ENCODE data around the gene ANKRD10.

DNA sequence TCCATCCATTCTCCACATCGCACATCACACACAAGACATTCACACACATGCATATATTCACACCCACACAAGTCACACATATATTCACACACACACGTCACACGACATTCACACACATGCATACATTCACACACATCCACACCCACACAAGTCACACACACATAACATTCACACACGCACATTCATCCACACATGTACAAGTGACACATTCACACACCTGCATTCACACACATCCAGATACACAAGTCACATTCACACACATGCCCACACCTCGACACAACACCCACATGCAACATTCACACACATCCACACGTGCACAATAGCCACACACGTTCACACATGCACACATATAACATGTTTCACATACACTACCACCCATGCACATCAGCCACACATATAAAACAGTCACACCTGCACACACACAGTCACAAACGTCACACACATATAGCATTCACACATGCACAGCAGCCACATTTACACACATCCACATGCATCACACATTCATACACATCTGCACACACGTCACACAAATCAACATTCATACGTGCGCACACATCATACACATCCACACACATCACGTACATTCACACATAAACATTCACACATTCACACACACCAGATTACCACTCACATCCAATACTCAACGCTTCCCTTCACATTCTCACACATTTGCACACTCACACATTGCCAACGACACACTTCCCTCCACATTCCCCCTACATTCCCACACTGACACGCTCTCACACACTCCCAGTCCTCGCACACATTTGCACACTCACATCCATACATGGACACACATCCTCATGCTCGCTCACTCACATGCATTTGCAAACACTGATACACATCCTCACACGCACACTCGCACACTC, 41.0 kb downstream of the ANKRD10 start:
- TF ChIP-seq POLR2AphosphoS5 (IDR thresholded peaks at IDR 0.05; ENCODE audit: low read depth) (no peak), CTCF (IDR thresholded peaks at IDR 0.05; ENCODE audit: insufficient read depth, low read length) (no peak), REST (IDR thresholded peaks at IDR 0.05; ENCODE audit: insufficient replicate concordance, low read depth) (no peak), GABPA (IDR thresholded peaks at IDR 0.05; ENCODE audit: low read depth) (no peak), SPI1 (IDR thresholded peaks at IDR 0.05; ENCODE audit: borderline replicate concordance, low read depth) (no peak)

Data from HL-60 (cell line).